HG03039 (cell line): Measurements from ENCODE around the gene GRB2.
A peak's percentile ranks its signal among the peaks of the same experiment; 100 is the strongest.
"Not testable (repeated sequence)": the region's sequence is repeated elsewhere in the genome, so short reads cannot be mapped to it uniquely, and the experiment has no call there.

Experiments
- ATAC-seq: cut with Tn5 transposase; IDR thresholded peaks from one replicate; pipeline ENCODE4 v1.9.1; 2021; ENCODE audit warnings: mild to moderate bottlenecking, moderate library complexity; ENCODE audit not compliant: unreplicated experiment

GRB2 gene

GRCh38 chr17:75405365-75406221, at the start of gene GRB2:
Gene GRB2 (minus strand): TSS chr17:75405678. CDS start chr17:75393628, 12,050 bp downstream.
- ATAC-seq: peak; percentile 78

- ATAC-seq: not testable (repeated sequence)
These were observed 49.2 kb upstream of the GRB2 start for GRCh38 chr17:75454672-75455071.

DNA sequence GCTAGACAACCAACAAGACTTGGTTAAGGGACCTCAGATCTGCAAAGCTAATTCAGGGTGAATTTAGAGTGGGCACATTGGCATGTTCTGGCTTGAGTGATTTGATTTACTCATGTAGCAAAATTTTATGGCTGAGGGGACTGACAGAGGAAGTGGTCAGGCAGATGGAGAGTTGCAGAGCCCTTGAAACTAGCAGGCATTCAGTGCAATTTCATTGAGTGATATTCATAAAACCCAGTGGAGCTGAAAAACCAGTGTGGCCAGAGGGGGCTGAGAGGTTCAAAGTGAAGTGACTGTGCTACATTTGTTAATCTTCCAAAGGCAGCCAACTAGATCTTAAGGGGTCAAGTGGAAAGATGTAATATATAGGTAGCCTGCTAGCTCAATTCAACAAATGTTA, 48.7 kb upstream of the GRB2 start:
- no peak for ATAC-seq

GRCh38 chr17:75450270-75450669, 44.8 kb upstream of the GRB2 start:
- no peak for ATAC-seq

DNA sequence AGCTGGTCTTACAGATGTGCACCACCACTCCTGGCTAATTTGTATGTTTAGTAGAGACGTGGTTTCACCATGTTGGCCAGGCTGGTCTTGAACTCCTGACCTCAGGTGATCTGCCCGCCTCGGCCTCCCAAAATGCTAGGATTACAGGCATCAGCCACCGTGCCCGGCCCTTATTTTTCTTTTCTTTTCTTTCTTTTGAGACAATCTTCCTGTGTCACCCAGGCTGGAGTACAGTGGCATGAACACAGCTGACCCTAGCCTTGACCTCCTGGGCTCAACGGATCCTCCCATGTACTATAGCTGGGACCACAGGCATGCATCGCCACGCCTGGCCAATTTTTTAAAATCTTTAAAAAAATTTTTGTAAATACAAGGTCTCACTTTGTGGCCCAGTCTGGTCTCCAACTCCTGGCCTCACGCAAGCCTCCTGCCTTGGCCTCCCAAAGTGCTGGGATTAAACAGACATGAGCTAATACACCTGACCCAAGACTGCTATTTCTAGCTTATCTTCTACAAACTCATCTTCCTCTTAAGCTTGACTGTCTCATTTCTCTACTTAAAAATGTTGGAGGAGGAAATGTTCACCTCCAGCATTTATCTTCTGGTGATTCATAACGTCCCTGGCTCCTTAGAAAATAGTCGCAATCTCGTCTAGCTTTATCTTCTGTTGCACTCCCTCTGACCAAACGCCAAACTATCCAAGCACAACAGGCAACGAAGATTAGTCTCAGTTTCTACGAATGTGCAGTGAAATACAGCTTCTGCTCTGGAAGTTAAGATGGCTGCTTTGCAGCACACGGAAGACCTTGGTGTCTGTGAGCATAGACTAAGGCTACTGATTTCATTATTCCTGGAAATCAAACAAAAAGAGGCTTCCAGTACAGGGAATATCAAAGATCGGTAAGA, 42.7 kb upstream of the GRB2 start:
- no peak for ATAC-seq

GRCh38 chr17:75445896-75446295, 40.4 kb upstream of the GRB2 start:
- ATAC-seq: not testable (repeated sequence)

GRCh38 chr17:75445296-75445695, 39.8 kb upstream of the GRB2 start:
- no peak for ATAC-seq

- no peak for ATAC-seq
These were observed 37.0 kb upstream of the GRB2 start for GRCh38 chr17:75442168-75443103.

GRCh38 chr17:75440738-75441448, 35.4 kb upstream of the GRB2 start:
- no peak for ATAC-seq

GRCh38 chr17:75439287-75439686, 33.8 kb upstream of the GRB2 start:
- no peak for ATAC-seq

DNA sequence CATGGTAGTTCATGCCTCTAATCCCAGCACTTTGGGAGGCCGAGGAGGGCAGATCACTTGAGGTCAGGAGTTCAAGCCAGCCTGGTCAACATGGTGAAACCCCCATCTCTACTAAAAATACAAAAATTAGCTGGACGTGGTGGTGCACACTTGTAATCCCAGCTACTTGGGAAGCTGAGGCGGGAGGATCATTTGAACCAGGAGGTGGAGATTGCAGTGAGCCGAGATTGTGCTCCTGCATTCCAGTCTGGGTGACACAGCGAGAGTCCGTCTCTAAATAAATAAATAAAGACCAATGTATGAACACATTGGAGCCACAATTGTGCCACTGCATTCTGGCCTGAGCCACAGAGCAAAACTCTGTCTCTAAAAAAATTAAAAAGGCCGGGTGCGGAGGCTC, 31.9 kb upstream of the GRB2 start:
- ATAC-seq: not testable (repeated sequence)

- ATAC-seq: not testable (repeated sequence)
These were observed 29.0 kb upstream of the GRB2 start for GRCh38 chr17:75434433-75434832.

DNA sequence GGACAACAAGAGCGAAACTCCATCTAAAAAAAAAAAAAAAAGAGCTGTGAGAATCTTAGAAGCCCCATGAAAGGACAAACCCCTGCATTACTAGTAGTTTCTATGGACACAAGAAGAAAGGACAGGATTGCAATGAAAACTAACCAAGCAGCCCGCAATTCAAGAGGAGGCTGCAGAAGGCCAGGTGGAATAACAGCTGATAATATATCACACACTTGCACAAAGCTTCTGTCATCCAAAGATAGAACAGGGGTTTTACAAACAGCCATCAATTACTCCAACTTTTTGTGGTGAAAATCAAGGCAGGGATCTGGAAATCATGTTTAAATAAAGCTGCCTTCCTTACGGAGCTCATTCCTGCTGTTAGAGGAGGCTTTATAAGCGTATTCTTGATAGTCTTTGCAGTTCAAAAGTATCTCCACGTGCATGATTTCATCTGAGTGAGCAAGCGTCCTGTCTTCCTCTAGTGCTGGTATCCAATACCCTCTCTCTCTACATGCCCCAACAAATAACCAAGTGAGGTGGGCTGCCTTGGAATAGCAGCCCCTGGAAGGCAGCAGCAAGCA, 27.8 kb upstream of the GRB2 start:
- no peak for ATAC-seq

- no peak for ATAC-seq
These were observed 24.9 kb upstream of the GRB2 start for GRCh38 chr17:75430159-75430974.

GRCh38 chr17:75428543-75429469, 23.3 kb upstream of the GRB2 start:
- no peak for ATAC-seq

DNA sequence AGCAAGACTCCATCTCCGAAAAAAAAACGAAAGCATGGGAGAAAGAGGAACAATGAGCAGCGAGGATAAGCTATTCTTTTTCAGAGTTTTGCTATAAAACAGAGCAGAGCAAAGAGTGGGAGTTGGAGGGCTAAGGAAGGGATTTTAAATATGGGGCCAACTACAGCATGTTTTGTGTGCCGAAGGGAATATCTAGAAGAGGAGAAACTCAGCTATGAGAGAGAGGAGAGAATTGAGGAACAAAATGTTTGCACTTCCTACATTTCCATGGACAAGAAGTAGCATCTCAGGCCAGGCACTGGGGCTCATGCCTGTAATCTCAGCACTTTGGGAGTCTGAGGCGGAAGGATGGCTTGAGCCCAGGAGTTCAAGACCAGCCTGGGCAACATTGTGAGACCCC, 13.1 kb upstream of the GRB2 start:
- ATAC-seq: no peak

DNA sequence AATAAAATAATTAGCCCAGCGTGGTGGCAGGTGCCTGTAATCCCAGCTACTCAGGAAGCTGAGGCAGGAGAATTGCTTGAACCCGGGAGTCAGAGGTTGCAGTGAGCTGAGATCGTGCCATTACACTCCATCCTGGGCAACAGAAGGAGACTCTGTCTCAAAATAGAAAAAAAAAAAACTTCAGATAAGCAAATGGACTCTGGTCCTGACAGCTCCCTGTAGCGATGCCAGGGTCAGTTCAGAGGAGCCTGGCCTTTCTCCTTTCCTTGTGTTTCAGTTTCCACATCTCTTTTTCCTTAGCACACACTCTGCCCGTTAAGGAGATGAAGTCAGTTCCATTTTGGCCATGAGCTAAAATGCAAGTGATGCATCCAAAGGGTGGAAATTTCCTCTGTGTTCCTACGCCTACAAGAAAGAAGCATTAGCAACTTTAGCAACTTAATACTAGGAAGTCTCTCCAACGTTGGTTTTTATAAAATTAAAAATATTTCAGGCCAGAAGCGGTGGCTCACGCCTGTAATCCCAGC, 11.6 kb upstream of the GRB2 start:
- ATAC-seq: no peak

DNA sequence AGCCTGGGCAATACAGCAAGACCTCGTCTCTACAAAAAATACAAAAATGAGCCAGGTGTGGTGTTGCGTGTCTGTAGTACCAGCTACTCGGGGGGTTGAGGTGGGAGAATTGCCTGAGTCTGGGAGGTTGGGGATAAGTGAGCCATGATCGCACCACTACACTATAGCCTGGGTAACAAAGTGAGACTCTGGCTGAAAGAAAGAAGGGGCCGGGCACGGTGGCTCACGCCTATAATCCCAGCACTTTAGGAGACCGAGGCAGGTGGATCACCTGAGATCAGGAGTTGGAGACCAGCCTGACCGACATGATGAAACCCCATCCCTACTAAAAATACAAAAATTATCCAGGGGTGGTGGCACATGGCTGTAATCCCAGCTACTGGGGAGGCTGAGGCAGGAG, 10.5 kb upstream of the GRB2 start:
- no peak for ATAC-seq
